GM20000 (cell line): ENCODE results near the gene SLC2A2.

Source experiments
- DNase-seq: peaks from one replicate; pipeline ENCODE4 v3.0.0; 2012; ENCODE audit warnings: low spot score
- CTCF ChIP-seq: IDR thresholded peaks from 2 replicates; pipeline ENCODE4 v1.5.1; 2012; ENCODE audit warnings: mild to moderate bottlenecking, control low read depth; ENCODE audit errors: extremely low read depth, missing control alignments

Gene SLC2A2

GRCh38 chr3:171028779-171029232, 2.3 kb upstream of the SLC2A2 start:
- TF ChIP-seq CTCF = no peak
- DNase-seq = no peak

GRCh38 chr3:171028025-171028778, 1.7 kb upstream of the SLC2A2 start:
- no peak for TF ChIP-seq CTCF
- no peak for DNase-seq

- DNase-seq = no peak
- TF ChIP-seq CTCF = no peak
Observed at GRCh38 chr3:171023566-171023965, 3.0 kb downstream of the SLC2A2 start.

GRCh38 chr3:171021377-171021776, 5.1 kb downstream of the SLC2A2 start:
- no peak for TF ChIP-seq CTCF

GRCh38 chr3:171018156-171018935, 8.2 kb downstream of the SLC2A2 start:
- DNase-seq = no peak
- no peak for TF ChIP-seq CTCF

More at GRCh38 chr3:171021377-171021776, 5.1 kb downstream of the SLC2A2 start:
- DNase-seq = no peak

- no peak for DNase-seq
- TF ChIP-seq CTCF = no peak
Observed at GRCh38 chr3:171013822-171014748, 12.4 kb downstream of the SLC2A2 start.
